ENCODE results near the gene TBC1D14.

DNA sequence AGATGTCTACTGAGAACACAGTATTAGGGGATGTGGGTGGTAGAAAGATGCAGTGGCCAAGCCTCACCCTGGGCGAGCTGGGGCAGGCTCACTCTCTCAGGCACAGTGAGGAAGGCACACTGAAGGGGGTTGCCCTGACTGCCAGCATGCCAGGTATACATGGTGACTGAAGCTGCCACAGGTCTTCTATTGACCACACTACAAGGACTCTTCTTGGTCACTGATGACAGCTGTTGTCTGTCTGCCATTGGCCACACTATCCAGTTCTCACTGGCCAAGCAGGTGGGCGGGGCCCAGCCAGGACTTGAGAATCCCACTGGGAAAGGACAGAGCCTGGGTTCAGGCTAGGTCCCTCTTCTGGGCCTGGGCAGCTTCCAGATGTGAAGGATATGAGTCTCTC, 39.7 kb upstream of the TBC1D14 start:
- TF ChIP-seq, protein P1, sequence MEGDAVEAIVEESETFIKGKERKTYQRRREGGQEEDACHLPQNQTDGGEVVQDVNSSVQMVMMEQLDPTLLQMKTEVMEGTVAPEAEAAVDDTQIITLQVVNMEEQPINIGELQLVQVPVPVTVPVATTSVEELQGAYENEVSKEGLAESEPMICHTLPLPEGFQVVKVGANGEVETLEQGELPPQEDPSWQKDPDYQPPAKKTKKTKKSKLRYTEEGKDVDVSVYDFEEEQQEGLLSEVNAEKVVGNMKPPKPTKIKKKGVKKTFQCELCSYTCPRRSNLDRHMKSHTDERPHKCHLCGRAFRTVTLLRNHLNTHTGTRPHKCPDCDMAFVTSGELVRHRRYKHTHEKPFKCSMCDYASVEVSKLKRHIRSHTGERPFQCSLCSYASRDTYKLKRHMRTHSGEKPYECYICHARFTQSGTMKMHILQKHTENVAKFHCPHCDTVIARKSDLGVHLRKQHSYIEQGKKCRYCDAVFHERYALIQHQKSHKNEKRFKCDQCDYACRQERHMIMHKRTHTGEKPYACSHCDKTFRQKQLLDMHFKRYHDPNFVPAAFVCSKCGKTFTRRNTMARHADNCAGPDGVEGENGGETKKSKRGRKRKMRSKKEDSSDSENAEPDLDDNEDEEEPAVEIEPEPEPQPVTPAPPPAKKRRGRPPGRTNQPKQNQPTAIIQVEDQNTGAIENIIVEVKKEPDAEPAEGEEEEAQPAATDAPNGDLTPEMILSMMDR (IDR thresholded peaks at IDR 0.05) = no peak
- no peak for TF ChIP-seq POLR2A (IDR thresholded peaks at IDR 0.05)
